ENCODE measurements around the gene APOBR.

- no peak for TF ChIP-seq CTCF (IDR thresholded peaks at IDR 0.05)
- no peak for TF ChIP-seq EZH2phosphoT487 (IDR thresholded peaks at IDR 0.05)
These were observed 15.8 kb upstream of the APOBR start for GRCh38 chr16:28478506-28479180.

Measured in neural progenitor cell (in vitro differentiated cells).